HG02852 (cell line): ENCODE measurements around the gene ZNF154.

Experiments used
- ATAC-seq: cut with Tn5 transposase; IDR thresholded peaks from one replicate; pipeline ENCODE4 v1.9.1; 2021; ENCODE audit warnings: mild to moderate bottlenecking, moderate library complexity; ENCODE audit not compliant: unreplicated experiment

ZNF154 gene

GRCh38 chr19:57682226-57682766 is 26.7 kb downstream of the ZNF154 start:
- ATAC-seq: no peak

DNA sequence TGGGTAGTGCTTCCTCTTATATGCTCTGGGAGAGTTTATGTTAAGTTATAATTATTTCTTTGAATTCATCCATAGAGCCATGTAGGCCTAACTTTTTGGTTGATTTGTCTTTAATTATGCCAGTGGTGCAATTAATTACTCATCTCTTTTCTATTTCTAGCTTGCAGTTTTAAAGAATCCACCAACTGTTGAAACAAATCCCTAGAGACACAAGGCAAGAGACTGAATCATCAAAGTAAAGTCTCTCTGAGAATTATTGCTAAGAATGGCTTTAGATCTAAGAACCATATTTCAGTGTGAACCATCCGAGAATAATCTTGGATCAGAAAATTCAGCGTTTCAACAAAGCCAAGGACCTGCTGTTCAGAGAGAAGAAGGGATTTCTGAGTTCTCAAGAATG is 33.1 kb downstream of the ZNF154 start:
- ATAC-seq: no peak

DNA sequence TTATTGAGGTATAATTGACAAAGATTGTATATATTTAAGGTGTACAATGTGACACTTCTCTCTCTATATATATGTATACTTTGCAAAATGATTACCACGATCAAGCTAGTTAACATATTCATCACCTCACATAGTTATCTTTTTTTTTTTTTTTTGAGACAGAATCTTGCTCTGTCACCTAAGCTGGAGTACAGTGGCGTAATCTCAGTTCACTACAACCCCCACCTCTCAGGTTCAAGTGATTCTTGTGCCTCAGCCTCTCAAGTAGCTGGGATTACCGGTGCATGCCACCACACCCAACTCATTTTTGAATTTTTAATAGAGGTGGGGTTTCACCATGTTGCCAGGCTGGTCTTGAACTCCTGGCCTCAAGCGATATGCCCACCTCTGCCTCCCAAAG is 36.5 kb downstream of the ZNF154 start:
- no peak for ATAC-seq

DNA sequence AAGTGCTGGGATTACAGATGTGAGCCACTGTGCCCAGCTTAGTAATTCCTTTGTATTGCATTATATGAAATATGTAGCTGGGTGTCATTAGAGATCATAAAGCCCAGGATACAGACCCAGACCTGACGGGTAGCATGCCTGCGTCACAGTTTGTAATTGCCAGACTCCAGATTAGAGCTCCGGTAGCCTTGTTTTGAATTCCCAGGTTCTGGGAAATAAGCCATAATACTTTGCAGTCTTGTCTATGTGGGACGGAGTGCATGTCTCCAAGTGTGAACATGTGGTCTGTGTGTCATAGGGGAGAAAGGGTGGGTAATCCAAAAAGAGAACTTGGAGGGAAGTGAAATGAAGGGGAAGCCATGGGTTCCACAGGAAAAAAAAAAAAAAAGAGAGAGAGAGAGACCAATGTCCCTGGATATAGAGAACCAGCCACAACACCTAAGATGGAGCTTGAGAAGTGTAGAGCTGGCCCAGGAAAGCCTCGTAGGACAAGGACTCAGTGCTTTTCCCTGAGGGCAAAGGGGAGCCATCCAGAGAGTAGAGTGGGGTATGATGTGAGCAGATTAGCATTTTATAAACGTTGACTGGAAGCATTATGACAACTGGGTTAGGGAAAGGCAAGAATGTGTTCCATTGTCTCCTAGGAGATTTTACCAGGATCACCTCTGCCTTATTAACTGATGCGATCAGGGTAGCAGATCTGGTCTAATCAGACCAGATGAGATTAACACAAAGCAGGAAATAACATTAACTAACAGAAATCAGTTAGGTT is 37.7 kb downstream of the ZNF154 start:
- no peak for ATAC-seq

DNA sequence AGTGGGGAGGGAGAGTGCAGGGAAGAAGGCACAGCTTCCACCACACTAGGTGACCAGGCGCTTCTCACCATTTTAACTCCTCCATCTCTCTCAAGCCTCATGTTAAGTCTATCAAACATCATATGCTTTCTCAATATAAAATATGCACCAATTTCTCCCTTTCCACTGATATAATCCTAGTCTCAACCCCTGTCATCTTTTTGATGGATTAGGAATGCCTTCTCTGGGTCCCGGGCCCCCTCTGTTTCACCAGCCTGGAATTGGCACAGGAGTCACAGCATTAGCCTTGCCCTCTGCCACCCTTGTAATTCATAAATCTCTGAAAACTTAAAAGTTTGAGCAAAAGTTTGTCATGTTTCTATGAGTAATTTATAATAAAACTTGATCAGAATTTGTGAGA is 40.4 kb downstream of the ZNF154 start, which contains the start of gene ZSCAN4:
Gene ZSCAN4 (plus strand): TSS at position 301 of the 400 bp plus-strand sequence. CDS start 7,211 bp downstream, outside the sequence.
- no peak for ATAC-seq

DNA sequence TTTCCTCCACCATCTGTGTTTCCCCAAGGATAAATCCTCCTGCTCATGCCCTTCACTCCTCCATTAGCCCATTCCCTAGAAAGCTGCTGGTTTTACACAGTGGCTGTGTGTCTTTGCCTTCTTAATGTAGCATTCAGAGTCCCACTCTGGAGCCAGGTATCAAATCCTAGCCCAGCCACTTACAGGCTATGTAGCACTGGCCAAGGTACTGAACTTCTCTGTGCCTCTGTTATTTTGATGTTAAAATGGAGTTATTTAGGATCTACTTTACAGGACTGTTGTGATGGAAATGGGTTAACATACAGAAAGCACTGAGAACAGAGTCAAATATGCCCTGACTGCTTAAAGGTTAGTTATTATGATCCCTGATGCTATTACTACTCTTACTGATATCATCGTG is 41.8 kb downstream of the ZNF154 start:
- ATAC-seq: no peak

GRCh38 chr19:57665261-57665806 is 43.7 kb downstream of the ZNF154 start:
- no peak for ATAC-seq

DNA sequence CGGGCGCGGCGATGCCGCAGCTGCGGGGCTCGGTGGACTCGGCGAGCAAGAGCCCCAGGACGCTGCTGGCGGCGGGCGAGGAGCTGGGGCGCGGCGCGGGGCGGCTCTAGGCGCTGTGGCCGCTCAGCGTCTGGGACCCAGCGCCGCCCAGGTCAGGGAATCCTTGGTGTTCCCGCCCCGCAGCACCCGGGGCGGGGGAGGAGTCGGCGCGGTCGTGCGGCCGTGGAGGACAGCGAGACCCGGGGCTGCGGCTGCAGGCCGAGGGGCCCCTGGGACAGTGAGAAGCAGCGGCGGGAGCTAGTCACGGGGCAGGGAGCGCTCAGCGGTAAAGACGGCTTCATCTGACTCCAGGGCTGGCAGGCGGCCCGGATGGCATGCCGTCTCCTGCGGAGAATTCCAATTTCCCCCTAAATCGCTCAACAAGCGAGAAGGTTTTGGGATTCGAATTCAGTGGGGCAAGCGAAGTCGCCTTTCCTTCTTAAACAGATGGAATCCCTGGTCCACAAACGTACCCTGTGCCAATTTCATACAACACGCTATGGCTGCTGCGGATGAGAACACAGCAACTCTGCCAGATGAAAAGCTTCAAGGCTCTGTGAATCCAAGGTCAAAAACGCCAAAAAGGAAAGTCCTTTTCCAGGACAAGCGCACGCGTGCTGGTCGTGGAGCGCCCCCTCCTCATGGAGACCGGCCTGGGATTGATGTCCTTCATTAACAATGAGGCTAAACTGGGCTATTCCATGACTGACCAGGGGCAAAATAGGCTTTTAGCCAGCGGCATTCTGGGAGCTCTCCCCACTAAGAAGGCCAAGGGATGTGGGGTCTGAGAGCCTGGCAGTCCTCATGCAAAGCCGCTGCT is 44.5 kb downstream of the ZNF154 start:
- ATAC-seq: no peak

- ATAC-seq: no peak
Observed at GRCh38 chr19:57656346-57656745, 52.7 kb downstream of the ZNF154 start.

GRCh38 chr19:57655443-57655842 is 53.6 kb downstream of the ZNF154 start:
- no peak for ATAC-seq

- ATAC-seq: no peak
Observed at GRCh38 chr19:57653689-57654088, 55.3 kb downstream of the ZNF154 start.

- ATAC-seq: no peak
Observed at GRCh38 chr19:57651654-57651996, 57.4 kb downstream of the ZNF154 start.

GRCh38 chr19:57648331-57649003 is 60.5 kb downstream of the ZNF154 start:
- ATAC-seq: no peak
